HepG2 (cell line): ENCODE data around the gene YY1AP1. TPM values are rescaled to one million over a fixed set of nuclear protein-coding genes. Genes with fewer than 3 reads are reported as not detected.

ENCODE experiments used
- ARNTL ChIP-seq: sonication (generic); formaldehyde crosslinking; IDR thresholded peaks from 2 replicates; pipeline ENCODE4 v1.4.0; 2020; ENCODE audit warnings: mild to moderate bottlenecking, missing genetic modification reagents
- FOXM1 ChIP-seq: sonication (generic); formaldehyde crosslinking; IDR thresholded peaks from 2 replicates; pipeline ENCODE4 v1.5.0; 2020; ENCODE audit warnings: missing genetic modification reagents
- GPN1 ChIP-seq: sonication (generic); formaldehyde crosslinking; IDR thresholded peaks from 2 replicates; pipeline ENCODE4 v1.5.1; 2020; ENCODE audit warnings: missing genetic modification reagents, borderline replicate concordance
- HOXA9 ChIP-seq: sonication (generic); formaldehyde crosslinking; IDR thresholded peaks from 2 replicates; pipeline ENCODE4 v1.8.1; 2022; ENCODE audit warnings: missing genetic modification reagents, mild to moderate bottlenecking, moderate library complexity, borderline replicate concordance
- IKZF4 ChIP-seq: sonication (generic); formaldehyde crosslinking; IDR thresholded peaks from 2 replicates; pipeline ENCODE4 v1.5.1; 2020; ENCODE audit warnings: borderline replicate concordance, mild to moderate bottlenecking, low read depth, missing genetic modification reagents; ENCODE audit errors: not compliant biosample characterization
- KLF9 ChIP-seq: IDR thresholded peaks from 2 replicates; pipeline ENCODE4 v1.6.1; 2016; ENCODE audit warnings: low read depth
- KMT2B ChIP-seq: IDR thresholded peaks from 2 replicates; pipeline ENCODE4 v1.6.1; 2016; ENCODE audit warnings: missing genetic modification reagents, missing compliant biosample characterization
- MAFG ChIP-seq: sonication (generic); formaldehyde crosslinking; IDR thresholded peaks from 2 replicates; pipeline ENCODE4 v1.5.1; 2020; ENCODE audit warnings: mild to moderate bottlenecking, missing genetic modification reagents
- MAX ChIP-seq: IDR thresholded peaks from 2 replicates; pipeline ENCODE4 v1.6.1; 2012; ENCODE audit warnings: inconsistent platforms
- MNT ChIP-seq: fragments of 450-650 bp; IDR thresholded peaks from 2 replicates; pipeline ENCODE4 v1.6.1; 2016
- POGK ChIP-seq: sonication (generic); formaldehyde crosslinking; conservative IDR thresholded peaks from 2 replicates; pipeline ENCODE4 v1.8.0; 2022; ENCODE audit warnings: mild to moderate bottlenecking, moderate library complexity, missing genetic modification reagents
- POLR2G ChIP-seq: fragments of 200-400 bp; formaldehyde crosslinking; IDR thresholded peaks from 2 replicates; pipeline ENCODE4 v1.6.1; 2018; ENCODE audit warnings: mild to moderate bottlenecking, low read depth, low read length, moderate library complexity
- SAP130 ChIP-seq: IDR thresholded peaks from 2 replicates; pipeline ENCODE4 v1.6.1; 2016; ENCODE audit warnings: low read depth
- SP140L ChIP-seq: sonication (generic); formaldehyde crosslinking; IDR thresholded peaks from 2 replicates; pipeline ENCODE4 v1.4.0; 2020; ENCODE audit warnings: missing genetic modification reagents, borderline replicate concordance
- TFDP2 ChIP-seq: sonication (generic); formaldehyde crosslinking; IDR thresholded peaks from 2 replicates; pipeline ENCODE4 v1.4.0; 2020; ENCODE audit warnings: missing genetic modification reagents
- USF2 ChIP-seq, 2 experiments: sonication (generic) in 1 of 2; formaldehyde crosslinking in 1 of 2; IDR thresholded peaks; 2 replicates each; pipeline versions ENCODE4 v1.5.1 to v1.6.1; 2011 to 2020; ENCODE audit warnings: borderline replicate concordance in 1 of 2, low read depth in 1 of 2, low read length in 1 of 2, mild to moderate bottlenecking in 1 of 2, missing genetic modification reagents in 1 of 2, moderate library complexity in 1 of 2
- ZBTB7B ChIP-seq: sonication (generic); formaldehyde crosslinking; IDR thresholded peaks from 2 replicates; pipeline ENCODE4 v1.4.0; 2020; ENCODE audit warnings: missing genetic modification reagents
- ZKSCAN1 ChIP-seq: fragments of 150-350 bp; IDR thresholded peaks from 2 replicates; pipeline ENCODE4 v1.6.1; 2014; ENCODE audit warnings: low read length
- ZNF580 ChIP-seq: IDR thresholded peaks from 2 replicates; pipeline ENCODE4 v1.6.1; 2016; ENCODE audit warnings: low read depth, borderline replicate concordance
- ZZZ3 ChIP-seq: sonication (generic); formaldehyde crosslinking; IDR thresholded peaks from 2 replicates; pipeline ENCODE4 v1.4.0; 2020; ENCODE audit warnings: missing genetic modification reagents, mild to moderate bottlenecking, borderline replicate concordance
- polyA plus RNA-seq, 8 experiments: library from polyadenylated mRNA; depleted of rRNA in 3 of 8; stranded (reverse) in 7 of 8; unstranded in 1 of 8; fragments of >200 nt; fragmentation: Illumina TruSeq in 4 of 8; extraction: Trizol in 4 of 8; gene quantifications; 2 replicates each; pipeline versions ENCODE4 v1.2.1 to v1.2.3, GENCODE V29; 2011 to 2016; ENCODE audit warnings: low read depth in 4 of 8, missing spikeins in 1 of 8, mixed read lengths in 1 of 8; ENCODE audit not compliant: insufficient read depth in 1 of 8
- total RNA-seq, 5 experiments: library from RNA; depleted of rRNA; stranded (reverse); fragments of >200 nt; fragmentation: Illumina TruSeq; extraction: Trizol; gene quantifications; 2 replicates each; pipeline ENCODE4 v1.2.3, GENCODE V29; 2016; ENCODE audit warnings: low read depth in 1 of 5

The YY1AP1 gene
- total and polyA plus RNA-seq, 2 of the 13 experiments (the other 11 are each of a cell fraction or from before 2014, with no cell fraction given) = 28.5 to 69.4 TPM

GRCh38 chr1:155609515-155610256, 78.9 kb downstream of the YY1AP1 start, which contains the start of gene MSTO1 (continued):
- TF ChIP-seq ZKSCAN1 = no peak
- TF ChIP-seq IKZF4 (CRISPR knock-in tag) = no peak
- peak; percentile 65 for TF ChIP-seq USF2 (IDR thresholded peaks at IDR 0.05; ENCODE audit: low read depth, low read length)
- TF ChIP-seq USF2 (CRISPR knock-in tag; IDR thresholded peaks at IDR 0.05; ENCODE audit: borderline replicate concordance) = peak; percentile 82; the same call in 1 of the 2 replicates
- TF ChIP-seq SP140L (CRISPR knock-in tag) = 0 out of 2 replicates have a peak, but pooled peaks have one; percentile 30
- no peak for TF ChIP-seq MAFG
- peak; percentile 30; the same call in 1 of the 2 replicates for TF ChIP-seq ZZZ3 (CRISPR knock-in tag)
- TF ChIP-seq POGK = peak; percentile 62
- TF ChIP-seq HOXA9 (CRISPR knock-in tag) = no peak
- peak; percentile 68; the same call in 1 of the 2 replicates for TF ChIP-seq ZNF580
- TF ChIP-seq SAP130 (CRISPR knock-in tag) = peak; percentile 94
- peak; percentile 60; the same call in 1 of the 2 replicates for TF ChIP-seq TFDP2 (CRISPR knock-in tag)
- 0 out of 2 replicates have a peak, but pooled peaks have one; percentile 44 for TF ChIP-seq KLF9 (CRISPR knock-in tag)
- TF ChIP-seq KMT2B = peak; percentile 76
- TF ChIP-seq FOXM1 (CRISPR knock-in tag) = no peak
- TF ChIP-seq MAX = peak; percentile 93
- peak; percentile 91 for TF ChIP-seq POLR2G
- peak; percentile 53; the same call in 1 of the 2 replicates for TF ChIP-seq ZBTB7B (CRISPR knock-in tag)
- TF ChIP-seq ARNTL (CRISPR knock-in tag) = peak; percentile 89
- TF ChIP-seq GPN1 (CRISPR knock-in tag) = no peak
- peak; percentile 39 for TF ChIP-seq MNT
